Naive thymus-derived CD4-positive, alpha-beta T cell (primary cell): ENCODE data around the gene FKBP15. TPM values are rescaled to one million over a fixed set of nuclear protein-coding genes. Genes with fewer than 3 reads are reported as not detected.

ENCODE experiments used
- ATAC-seq: fragments of 150-1000 bp; cut with Tn5 transposase; 2 replicates; pipeline ENCODE4 v1.10.0; 2021; ENCODE audit warnings: mild to moderate bottlenecking, moderate library complexity
- CTCF ChIA-PET: fragments of 350-600 bp; sonication (Branson Sonifier 250); formaldehyde crosslinking; loops from one replicate; lab custom pipeline; 2021; ENCODE audit warnings: antibody characterized with exemption; lab: Charles Lee
- POLR2A ChIA-PET: fragments of 350-600 bp; sonication (Branson Sonifier 250); formaldehyde crosslinking; loops from one replicate; lab custom pipeline; 2021; ENCODE audit warnings: antibody characterized with exemption, inconsistent platforms; lab: Charles Lee
- DNase-seq, 9 donors: peaks; one replicate each; pipeline versions ENCODE4 v3.0.0 to v3.0.0-alpha.2; 2020 to 2022; ENCODE audit warnings: mixed read lengths in 1 of 9
- H3K27ac ChIP-seq: one replicate; pipeline ENCODE4 v1.7.0; 2013; ENCODE audit warnings: mild to moderate bottlenecking, low read depth, low read length, moderate library complexity
- H3K27me3 ChIP-seq, 2 donors: one replicate each; pipeline ENCODE4 v1.7.0; 2013; ENCODE audit warnings: low read length in 2 of 2, mild to moderate bottlenecking in 2 of 2, moderate library complexity in 2 of 2; ENCODE audit not compliant: control insufficient read depth in 2 of 2, insufficient read depth in 2 of 2
- H3K36me3 ChIP-seq, 3 experiments: 1 replicate in 2 of 3; 2 replicates in 1 of 3; pipeline ENCODE4 v1.7.0; 2013; ENCODE audit warnings: low read length in 3 of 3, mild to moderate bottlenecking in 3 of 3, moderate library complexity in 1 of 3; ENCODE audit not compliant: insufficient read depth in 3 of 3, control insufficient read depth in 2 of 3
- H3K4me1 ChIP-seq, 2 donors: one replicate each; pipeline ENCODE4 v1.7.0; 2013; ENCODE audit warnings: low read length in 2 of 2, mild to moderate bottlenecking in 2 of 2, moderate library complexity in 1 of 2; ENCODE audit not compliant: control insufficient read depth in 2 of 2, insufficient read depth in 2 of 2
- H3K4me3 ChIP-seq: 2 replicates; pipeline ENCODE4 v1.7.0; 2013; ENCODE audit warnings: mild to moderate bottlenecking, low read length
- H3K9me3 ChIP-seq, 3 experiments: 1 replicate in 2 of 3; 2 replicates in 1 of 3; pipeline ENCODE4 v1.7.0; 2013; ENCODE audit warnings: low read length in 3 of 3; ENCODE audit not compliant: control insufficient read depth in 2 of 3
- H3K27ac Mint-ChIP-seq, 9 donors: one replicate each; pipeline ENCODE4 v1.8.0; 2020 to 2022; ENCODE audit warnings: mixed read lengths in 9 of 9, mild to moderate bottlenecking in 8 of 9, moderate library complexity in 5 of 9, inconsistent platforms in 2 of 9
- H3K27me3 Mint-ChIP-seq, 5 donors: one replicate each; pipeline ENCODE4 v1.8.0; 2021 to 2022; ENCODE audit warnings: mixed read lengths in 5 of 5, mild to moderate bottlenecking in 1 of 5
- H3K36me3 Mint-ChIP-seq, 5 donors: one replicate each; pipeline ENCODE4 v1.8.0; 2020 to 2022; ENCODE audit warnings: mixed read lengths in 5 of 5, mild to moderate bottlenecking in 3 of 5, inconsistent platforms in 1 of 5
- H3K4me1 Mint-ChIP-seq, 7 donors: one replicate each; pipeline ENCODE4 v1.8.0; 2020 to 2022; ENCODE audit warnings: mixed read lengths in 7 of 7, mild to moderate bottlenecking in 3 of 7, inconsistent platforms in 1 of 7
- H3K4me3 Mint-ChIP-seq, 10 donors: one replicate each; pipeline ENCODE4 v1.8.0; 2020 to 2022; ENCODE audit warnings: mild to moderate bottlenecking in 10 of 10, mixed read lengths in 10 of 10, moderate library complexity in 6 of 10, inconsistent platforms in 2 of 10
- H3K9me3 Mint-ChIP-seq, 11 donors: one replicate each; pipeline ENCODE4 v1.8.0; 2020 to 2022; ENCODE audit warnings: mixed read lengths in 11 of 11, mild to moderate bottlenecking in 4 of 11, inconsistent platforms in 1 of 11, moderate library complexity in 1 of 11
- intact Hi-C, 2 donors: fragments of 100-400 bp; cut with micrococcal nuclease; formaldehyde crosslinking; loops; one replicate each; pipeline ENCODE4 v1.15.1; 2023
- polyA plus RNA-seq, 2 donors: library from polyadenylated mRNA; unstranded; fragments of 300-500 nt; fragmentation: Illumina TruSeq; gene quantifications; one replicate each; pipeline ENCODE4 v1.2.3, GENCODE V29; 2021
- total RNA-seq, 6 experiments: library from RNA in 5 of 6; stranded (reverse) in 5 of 6; gene quantifications; 1 replicate in 5 of 6; 2 replicates in 1 of 6; pipeline ENCODE4 v1.2.3 and lab custom pipeline; 2021 to 2026

FKBP15 gene
- total and polyA plus RNA-seq, 7 experiments from 2014 or later: 8.8 to 50.6 (median 32.6) TPM

- ATAC-seq (no peak), DNase-seq (no peak)
- Histone ChIP-seq H3K36me3 (peaks cover 18 to 91% (median 27%) of the 10 kb centered on the region in 3 experiments), H3K4me3 (no peak overlapping the region), H3K9me3 (no peaks in the 10 kb centered on the region), H3K27ac (no peak overlapping the region), H3K4me1 (no peaks in the 10 kb centered on the region), H3K27me3 (no peaks in the 10 kb centered on the region)
- H3K4me1 Mint-ChIP-seq: no peaks in the 10 kb centered on the region
- POLR2A ChIA-PET: no interaction called here
- H3K9me3 Mint-ChIP-seq: peaks cover 0 to 9% (median 2%) of the 10 kb centered on the region in 11 donors
- H3K27ac Mint-ChIP-seq: peak overlapping the region in 4 of 9 donors; percentile 3 to 57 (median 14)
- no peak overlapping the region for H3K4me3 Mint-ChIP-seq
- no peaks in the 10 kb centered on the region for H3K27me3 Mint-ChIP-seq
- intact Hi-C loops: no loop called here
- peaks cover 31 to 65% (median 44%) of the 10 kb centered on the region in 5 donors for H3K36me3 Mint-ChIP-seq
- CTCF ChIA-PET: no interaction called here
These were observed 52.3 kb downstream of the FKBP15 start for GRCh38 chr9:113168809-113169208.

GRCh38 chr9:113166039-113166438 lies 55.0 kb downstream of the FKBP15 start:
- Mint-ChIP-seq H3K4me3 (no peak overlapping the region), H3K27me3 (no peaks in the 10 kb centered on the region), H3K27ac (peak overlapping the region in 3 of 9 donors; percentile 21 to 49 (median 25)), H3K36me3 (peaks cover 23 to 57% (median 24%) of the 10 kb centered on the region in 5 donors), H3K9me3 (no peaks in the 10 kb centered on the region), H3K4me1 (no peaks in the 10 kb centered on the region)
- POLR2A ChIA-PET: no interaction called here
- ATAC-seq (no peak), DNase-seq (no peak)
- H3K36me3 ChIP-seq: peaks cover 12 to 90% (median 25%) of the 10 kb centered on the region in 3 experiments
- no peak overlapping the region for H3K27ac ChIP-seq
- CTCF ChIA-PET: interaction anchor here (0.6 kb wide), 1 partner anchor 13 kb away, joined by 3 read pairs; no protein-coding TSS in a partner anchor
- intact Hi-C loops: no loop called here
- no peak overlapping the region for H3K4me3 ChIP-seq
- H3K27me3 ChIP-seq: no peaks in the 10 kb centered on the region
- H3K9me3 ChIP-seq: no peaks in the 10 kb centered on the region
- no peaks in the 10 kb centered on the region for H3K4me1 ChIP-seq

GRCh38 chr9:113164536-113165300 lies 56.4 kb downstream of the FKBP15 start:
- intact Hi-C loops: no loop called here
- no peaks in the 10 kb centered on the region for H3K27me3 Mint-ChIP-seq
- peak overlapping the region in 1 of 9 donors; percentile 12 for H3K27ac Mint-ChIP-seq
- H3K36me3 Mint-ChIP-seq: peaks cover 14 to 50% (median 20%) of the 10 kb centered on the region in 5 donors
- Histone ChIP-seq H3K4me3 (no peak overlapping the region), H3K9me3 (no peaks in the 10 kb centered on the region), H3K4me1 (no peaks in the 10 kb centered on the region), H3K27ac (no peak overlapping the region), H3K27me3 (no peaks in the 10 kb centered on the region), H3K36me3 (peaks cover 12 to 77% (median 25%) of the 10 kb centered on the region in 3 experiments)
- no peaks in the 10 kb centered on the region for H3K4me1 Mint-ChIP-seq
- DNase-seq (no peak), ATAC-seq (no peak)
- ChIA-PET CTCF (interaction anchor here (0.6 kb wide), 1 partner anchor 28 kb away, joined by 5 read pairs; no protein-coding TSS in a partner anchor), POLR2A (no interaction called here)
- H3K9me3 Mint-ChIP-seq: no peaks in the 10 kb centered on the region
- no peak overlapping the region for H3K4me3 Mint-ChIP-seq

GRCh38 chr9:113163001-113163400 lies 58.1 kb downstream of the FKBP15 start:
- CTCF ChIA-PET: no interaction called here
- Mint-ChIP-seq H3K4me1 (peaks cover 0 to 6% (median 0%) of the 10 kb centered on the region in 7 donors), H3K9me3 (no peaks in the 10 kb centered on the region), H3K27ac (peak overlapping the region in 1 of 9 donors; percentile 54), H3K36me3 (peaks cover 10 to 46% (median 26%) of the 10 kb centered on the region in 5 donors), H3K4me3 (no peak overlapping the region), H3K27me3 (no peaks in the 10 kb centered on the region)
- no peaks in the 10 kb centered on the region for H3K9me3 ChIP-seq
- ATAC-seq: no peak
- intact Hi-C loops: no loop called here
- no peaks in the 10 kb centered on the region for H3K4me1 ChIP-seq
- H3K27me3 ChIP-seq: no peaks in the 10 kb centered on the region
- POLR2A ChIA-PET: no interaction called here
- no peak for DNase-seq
- peaks cover 12 to 65% (median 12%) of the 10 kb centered on the region in 3 experiments for H3K36me3 ChIP-seq
- H3K4me3 ChIP-seq: no peak overlapping the region
- H3K27ac ChIP-seq: no peak overlapping the region

- Histone ChIP-seq H3K4me1 (peaks cover 3 to 7% of the 10 kb centered on the region in 2 donors), H3K9me3 (no peaks in the 10 kb centered on the region), H3K4me3 (no peak overlapping the region), H3K27me3 (no peaks in the 10 kb centered on the region), H3K36me3 (peaks cover 7 to 40% (median 11%) of the 10 kb centered on the region in 3 experiments), H3K27ac (no peak overlapping the region)
- peaks cover 8 to 19% (median 13%) of the 10 kb centered on the region in 7 donors for H3K4me1 Mint-ChIP-seq
- H3K4me3 Mint-ChIP-seq: no peak overlapping the region
- ATAC-seq: no peak
- POLR2A ChIA-PET: no interaction called here
- H3K36me3 Mint-ChIP-seq: peaks cover 6 to 33% (median 13%) of the 10 kb centered on the region in 5 donors
- CTCF ChIA-PET: no interaction called here
- H3K9me3 Mint-ChIP-seq: no peaks in the 10 kb centered on the region
- peak overlapping the region in 1 of 9 donors; percentile 70 for H3K27ac Mint-ChIP-seq
- intact Hi-C loops: no loop called here
- H3K27me3 Mint-ChIP-seq: no peaks in the 10 kb centered on the region
- DNase-seq: no peak
These were observed 60.5 kb downstream of the FKBP15 start for GRCh38 chr9:113160571-113160970.

GRCh38 chr9:113158446-113158845 lies 62.6 kb downstream of the FKBP15 start:
- Mint-ChIP-seq H3K27ac (peak overlapping the region in 5 of 9 donors; percentile 0 to 45 (median 4)), H3K9me3 (no peaks in the 10 kb centered on the region), H3K27me3 (no peaks in the 10 kb centered on the region), H3K36me3 (peaks cover 6 to 31% (median 13%) of the 10 kb centered on the region in 5 donors), H3K4me1 (peaks cover 16 to 32% (median 25%) of the 10 kb centered on the region in 7 donors), H3K4me3 (no peak overlapping the region)
- H3K4me1 ChIP-seq: peaks cover 7 to 8% of the 10 kb centered on the region in 2 donors
- DNase-seq: no peak
- H3K36me3 ChIP-seq: peaks cover 4 to 26% (median 6%) of the 10 kb centered on the region in 3 experiments
- no peaks in the 10 kb centered on the region for H3K9me3 ChIP-seq
- no peak overlapping the region for H3K4me3 ChIP-seq
- no peak for ATAC-seq
- CTCF ChIA-PET: no interaction called here
- POLR2A ChIA-PET: no interaction called here
- intact Hi-C loops: loop anchor here in 1 of 2 donors (10.0 kb wide), 1 partner anchor 416 kb away; no protein-coding TSS in a partner anchor
- no peak overlapping the region for H3K27ac ChIP-seq
- H3K27me3 ChIP-seq: no peaks in the 10 kb centered on the region
